22Rv1 (cell line): Measurements from ENCODE around the gene COQ3.

Experiments used
- H3K27ac ChIP-seq: fragments of 450-650 bp; 2 replicates; pipeline ENCODE4 v1.5.1; 2017
- ZFX ChIP-seq: fragments of 450-650 bp; IDR thresholded peaks from 2 replicates; pipeline ENCODE4 v1.6.1; 2017; ENCODE audit warnings: antibody characterized with exemption, borderline replicate concordance
- TF ChIP-seq, protein P1 (sequence below): fragments of 450-650 bp; IDR thresholded peaks from 2 replicates; pipeline ENCODE4 v1.5.1; 2017; ENCODE audit warnings: mild to moderate bottlenecking

COQ3 gene

GRCh38 chr6:99425647-99426450, 31.9 kb upstream of the COQ3 start:
- TF ChIP-seq, protein P1, sequence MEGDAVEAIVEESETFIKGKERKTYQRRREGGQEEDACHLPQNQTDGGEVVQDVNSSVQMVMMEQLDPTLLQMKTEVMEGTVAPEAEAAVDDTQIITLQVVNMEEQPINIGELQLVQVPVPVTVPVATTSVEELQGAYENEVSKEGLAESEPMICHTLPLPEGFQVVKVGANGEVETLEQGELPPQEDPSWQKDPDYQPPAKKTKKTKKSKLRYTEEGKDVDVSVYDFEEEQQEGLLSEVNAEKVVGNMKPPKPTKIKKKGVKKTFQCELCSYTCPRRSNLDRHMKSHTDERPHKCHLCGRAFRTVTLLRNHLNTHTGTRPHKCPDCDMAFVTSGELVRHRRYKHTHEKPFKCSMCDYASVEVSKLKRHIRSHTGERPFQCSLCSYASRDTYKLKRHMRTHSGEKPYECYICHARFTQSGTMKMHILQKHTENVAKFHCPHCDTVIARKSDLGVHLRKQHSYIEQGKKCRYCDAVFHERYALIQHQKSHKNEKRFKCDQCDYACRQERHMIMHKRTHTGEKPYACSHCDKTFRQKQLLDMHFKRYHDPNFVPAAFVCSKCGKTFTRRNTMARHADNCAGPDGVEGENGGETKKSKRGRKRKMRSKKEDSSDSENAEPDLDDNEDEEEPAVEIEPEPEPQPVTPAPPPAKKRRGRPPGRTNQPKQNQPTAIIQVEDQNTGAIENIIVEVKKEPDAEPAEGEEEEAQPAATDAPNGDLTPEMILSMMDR, result peak; percentile 74
- no peak for TF ChIP-seq ZFX
- peak overlapping the region; percentile 97 for H3K27ac ChIP-seq

DNA sequence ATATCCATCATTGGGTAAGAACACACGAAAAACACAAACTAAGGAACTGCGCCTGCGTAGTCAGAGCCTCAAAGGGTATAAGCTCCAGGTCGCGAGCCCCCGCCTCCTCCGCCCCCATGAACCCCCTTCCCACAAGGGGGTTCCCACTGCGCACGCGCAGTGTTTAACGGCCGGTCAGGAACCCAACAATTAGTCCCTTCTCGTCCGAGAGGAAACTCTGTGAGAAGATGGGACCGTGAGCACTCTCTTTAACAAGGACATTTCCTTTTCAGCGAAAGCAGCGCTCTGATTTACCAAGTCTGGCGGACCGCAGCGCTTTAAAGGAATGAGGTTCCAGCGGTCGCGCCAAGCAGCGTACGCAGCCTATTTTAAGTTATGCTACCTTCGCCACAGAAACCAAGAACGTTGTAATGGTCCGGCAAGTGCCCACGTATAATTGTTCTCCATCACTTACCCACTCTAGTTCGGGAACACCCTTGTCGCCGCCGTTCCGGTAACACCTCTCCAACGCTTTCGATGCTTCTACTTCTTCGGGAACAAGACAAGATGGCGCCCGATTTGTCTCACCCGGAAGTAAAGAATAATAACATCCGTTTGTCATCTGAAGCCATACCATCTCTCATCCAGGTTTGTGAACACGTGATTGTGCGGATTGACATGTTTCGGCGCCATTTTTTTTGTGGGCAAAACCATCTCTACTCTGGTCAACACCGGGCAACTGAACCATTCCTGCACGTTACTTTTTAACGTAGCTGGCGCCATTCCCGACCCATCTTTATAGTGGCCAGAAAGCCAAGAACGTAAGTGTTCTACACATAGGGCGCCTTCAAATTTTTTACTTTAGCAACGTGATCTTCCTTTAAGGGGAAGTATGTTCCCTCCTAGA, 31.0 kb upstream of the COQ3 start, which contains the start of gene PNISR:
Gene PNISR (minus strand): TSS at position 548 of the 886 bp plus-strand sequence. CDS start 10,649 bp downstream, outside the sequence.
- TF ChIP-seq ZFX, result no peak
- TF ChIP-seq, protein P1, result no peak
- H3K27ac ChIP-seq, result peak within 1 kb of the TSS; percentile 97

DNA sequence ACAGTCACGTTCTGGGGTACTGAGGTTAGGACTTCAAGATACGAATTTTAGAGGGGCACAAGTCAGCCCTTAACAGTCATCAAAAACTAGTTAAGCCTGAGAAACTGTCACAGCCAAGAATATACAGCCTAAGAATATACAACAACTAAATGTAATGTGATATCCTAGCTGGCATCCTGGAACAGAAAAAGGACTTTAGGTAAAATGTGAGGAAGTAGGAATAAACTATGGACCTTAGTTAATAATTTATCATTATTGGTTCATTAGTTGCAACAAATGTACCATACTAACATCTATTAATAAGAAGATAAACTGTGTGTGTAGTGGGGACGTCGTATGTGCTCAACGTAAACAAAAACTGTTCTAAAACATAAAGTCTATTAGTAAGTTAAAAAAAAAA, 30.0 kb upstream of the COQ3 start:
- TF ChIP-seq ZFX, result no peak
- TF ChIP-seq, protein P1, result no peak
- peak overlapping the region; percentile 97 for H3K27ac ChIP-seq

DNA sequence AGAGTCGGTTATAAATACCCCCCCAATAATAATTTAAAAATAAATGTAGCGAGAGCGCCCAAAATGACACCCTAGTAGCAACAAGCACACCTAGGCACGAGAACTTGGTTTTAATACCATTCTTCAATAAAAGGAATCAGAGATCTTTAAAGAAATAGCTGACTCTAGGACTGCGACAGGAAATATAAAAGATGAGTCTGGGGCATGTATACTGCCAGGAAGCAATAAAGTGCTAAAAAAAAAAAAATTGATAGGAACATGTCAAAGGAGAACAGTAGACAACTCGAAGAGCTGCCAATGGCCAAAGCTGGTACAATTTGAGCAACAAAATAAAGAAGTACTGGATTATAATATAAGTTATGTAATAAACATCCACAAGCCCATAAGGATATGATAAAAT, 28.9 kb upstream of the COQ3 start:
- no peak for TF ChIP-seq ZFX
- TF ChIP-seq, protein P1, result no peak
- no peak overlapping the region for H3K27ac ChIP-seq

- no peak for TF ChIP-seq ZFX
- TF ChIP-seq, protein P1, result no peak
- no peak overlapping the region for H3K27ac ChIP-seq
Measured at GRCh38 chr6:99416892-99417767, 23.1 kb upstream of the COQ3 start.

DNA sequence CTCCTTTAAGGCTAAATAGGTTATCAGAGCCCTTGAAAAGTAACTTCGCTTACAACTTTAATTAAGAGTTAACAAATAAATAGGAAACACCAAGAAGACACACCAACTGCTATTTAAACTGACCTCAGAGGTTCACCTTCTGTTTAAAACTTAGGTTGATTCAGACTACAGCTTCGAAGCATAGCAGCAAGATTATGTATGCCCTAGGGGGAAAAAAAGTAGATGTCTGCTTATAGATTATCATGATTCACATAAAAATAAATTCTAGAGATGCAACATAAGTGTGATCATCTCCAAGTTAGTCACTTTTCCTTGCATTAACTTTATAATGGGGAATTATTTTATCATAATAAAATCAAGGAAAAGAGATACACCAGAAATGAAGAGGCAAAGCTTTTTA, 22.2 kb upstream of the COQ3 start:
- H3K27ac ChIP-seq, result no peak overlapping the region
- TF ChIP-seq, protein P1, result no peak
- TF ChIP-seq ZFX, result no peak
